ENCODE data around the gene LRP8. TPM values are rescaled to one million over a fixed set of nuclear protein-coding genes. Genes with fewer than 3 reads are reported as not detected.

Gene LRP8
- total and polyA plus RNA-seq, 9 of the 15 experiments (the other 6 are each of a cell fraction or from before 2014, with no cell fraction given): 7.1 to 56.1 (median 31.3) TPM

GRCh38 chr1:53338423-53338822 is 10.6 kb upstream of the LRP8 start:
- WGBS (ENCODE audit: insufficient coverage, low coverage, missing lambda C conversion rate): 0% methylated on average over 1 of the region's 1 CpG
- CTCF ChIA-PET (ENCODE audit: low intra/inter-chr PET ratio): no interaction called here
- H3K4me2 ChIP-seq (ENCODE audit: insufficient read depth, low read length): no peak overlapping the region

More at GRCh38 chr1:53338423-53338822, 10.6 kb upstream of the LRP8 start:
- H3K27me3 ChIP-seq (ENCODE audit: control insufficient read depth in 2 of 2, insufficient read depth in 2 of 2, low read length in 2 of 2): peaks cover 36 to 60% of the 10 kb centered on the region in 2 experiments
- H3K9me3 ChIP-seq (replicated peaks; ENCODE audit: control insufficient read depth, insufficient read depth, low read depth, low read length): no peaks in the 10 kb centered on the region
- in situ Hi-C loops (cut with MboI) (no loop called here), intact Hi-C loops (cut with micrococcal nuclease) (no loop called here)
- H2AFZ ChIP-seq (ENCODE audit: low read depth, low read length): no peak overlapping the region
- H4K20me1 ChIP-seq (replicated peaks; ENCODE audit: control insufficient read depth, insufficient read depth, low read length): no peaks in the 10 kb centered on the region
- no peaks in the 10 kb centered on the region for H3K36me3 ChIP-seq (ENCODE audit: control insufficient read depth, insufficient read depth, low read length)
- no peaks in the 10 kb centered on the region for H3K9me1 ChIP-seq (ENCODE audit: control insufficient read depth, insufficient read depth, low read length)
- TF ChIP-seq RAD51 (IDR thresholded peaks at IDR 0.05; ENCODE audit: borderline replicate concordance, low read depth) (no peak), KDM1A (IDR thresholded peaks at IDR 0.05) (no peak), IFI16 (CRISPR knock-in tag; IDR thresholded peaks at IDR 0.05) (no peak), THAP12 (CRISPR knock-in tag; IDR thresholded peaks at IDR 0.05) (no peak), FOXP4 (CRISPR knock-in tag; IDR thresholded peaks at IDR 0.05; ENCODE audit: borderline replicate concordance) (no peak), OTX1 (CRISPR knock-in tag; IDR thresholded peaks at IDR 0.05) (no peak), SNAPC5 (CRISPR knock-in tag; IDR thresholded peaks at IDR 0.05) (no peak), ZNF695 (CRISPR knock-in tag; IDR thresholded peaks at IDR 0.05) (no peak), NEUROD1 (IDR thresholded peaks at IDR 0.05; ENCODE audit: borderline replicate concordance, low read depth, low read length, partially characterized antibody) (no peak)
- no peak overlapping the region for H3K9ac ChIP-seq (ENCODE audit: insufficient read depth in 1 of 2, low read depth in 2 of 2, low read length in 2 of 2)
- H3K79me2 ChIP-seq (ENCODE audit: control insufficient read depth, insufficient read depth, low read length): no peaks in the 10 kb centered on the region
- ATAC-seq: no peak
- H3K27ac ChIP-seq (ENCODE audit: extremely low read depth, low read depth, low read length): no peak overlapping the region
- no peaks in the 10 kb centered on the region for H3K4me1 ChIP-seq (replicated peaks in 1 of 2; ENCODE audit: control insufficient read depth in 2 of 2, insufficient read depth in 2 of 2, low read length in 2 of 2)
- BruUV-seq (replicated peaks): no TSS peak
- POLR2A ChIA-PET: no interaction called here
- no peak overlapping the region for H3K4me3 ChIP-seq
- FAIRE-seq: no peak
- DNase-seq (ENCODE audit: extremely low read depth in 1 of 4, low spot score in 3 of 4): no peak

All from K562 (cell line).